Posterior cingulate gyrus (tissue), 11 donors: ENCODE measurements around the gene TRIO.

Experiments
- DNase-seq, 10 donors: peaks; one replicate each; pipeline versions ENCODE4 v3.0.0 to v3.0.0-alpha.2; 2020 to 2021; ENCODE audit warnings: mixed read lengths in 3 of 10
- intact Hi-C: fragments of 100-400 bp; cut with DNase I; formaldehyde crosslinking; loops from one replicate; pipeline ENCODE4 v1.15.1; 2023

TRIO gene

GRCh38 chr5:14161825-14162556, 18.8 kb downstream of the TRIO start:
- DNase-seq = no peak
- intact Hi-C loops = no loop called here

- intact Hi-C loops = no loop called here
Measured at GRCh38 chr5:14164164-14165163, 21.3 kb downstream of the TRIO start.

DNA sequence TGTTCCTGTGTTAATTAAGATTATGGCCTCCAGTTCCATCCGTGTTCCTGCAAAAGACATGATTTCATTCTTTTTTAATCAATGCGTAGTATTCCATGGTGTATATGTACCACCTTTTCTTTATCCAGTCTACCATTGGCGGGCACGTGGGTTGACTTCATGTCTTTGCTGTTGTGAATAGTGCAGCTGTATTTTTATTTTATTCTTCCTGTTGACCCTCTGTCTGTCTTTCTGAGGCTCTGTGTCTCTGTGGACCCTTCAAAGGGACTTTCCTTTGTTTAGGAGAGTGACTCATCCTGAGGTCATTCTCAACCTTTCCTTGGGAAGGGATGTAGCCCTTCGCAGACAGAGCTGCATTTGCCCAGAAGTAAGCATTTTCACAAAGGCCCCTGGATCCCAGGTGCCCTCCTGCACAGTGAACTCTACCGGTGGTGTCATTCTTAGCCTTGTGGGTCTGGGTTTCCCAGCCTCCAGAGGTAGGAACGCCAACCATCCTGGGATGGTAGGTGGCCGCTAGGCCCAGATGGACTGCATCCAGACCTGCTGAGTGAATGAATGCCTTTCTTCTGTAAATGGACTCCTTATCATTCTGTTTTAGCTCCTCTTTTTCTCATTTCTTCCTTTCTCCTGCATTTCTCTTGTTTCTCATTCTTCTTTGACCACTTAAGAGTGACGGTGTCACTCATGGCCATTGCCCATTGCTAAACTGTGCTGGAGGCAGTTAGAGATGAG, 22.4 kb downstream of the TRIO start:
- intact Hi-C loops = no loop called here
- DNase-seq = no peak

More at GRCh38 chr5:14164164-14165163, 21.3 kb downstream of the TRIO start:
- no peak for DNase-seq

GRCh38 chr5:14166437-14166836, 23.3 kb downstream of the TRIO start:
- no peak for DNase-seq
- intact Hi-C loops = no loop called here

- DNase-seq = no peak
- intact Hi-C loops = no loop called here
Measured at GRCh38 chr5:14167211-14167845, 24.2 kb downstream of the TRIO start.

DNA sequence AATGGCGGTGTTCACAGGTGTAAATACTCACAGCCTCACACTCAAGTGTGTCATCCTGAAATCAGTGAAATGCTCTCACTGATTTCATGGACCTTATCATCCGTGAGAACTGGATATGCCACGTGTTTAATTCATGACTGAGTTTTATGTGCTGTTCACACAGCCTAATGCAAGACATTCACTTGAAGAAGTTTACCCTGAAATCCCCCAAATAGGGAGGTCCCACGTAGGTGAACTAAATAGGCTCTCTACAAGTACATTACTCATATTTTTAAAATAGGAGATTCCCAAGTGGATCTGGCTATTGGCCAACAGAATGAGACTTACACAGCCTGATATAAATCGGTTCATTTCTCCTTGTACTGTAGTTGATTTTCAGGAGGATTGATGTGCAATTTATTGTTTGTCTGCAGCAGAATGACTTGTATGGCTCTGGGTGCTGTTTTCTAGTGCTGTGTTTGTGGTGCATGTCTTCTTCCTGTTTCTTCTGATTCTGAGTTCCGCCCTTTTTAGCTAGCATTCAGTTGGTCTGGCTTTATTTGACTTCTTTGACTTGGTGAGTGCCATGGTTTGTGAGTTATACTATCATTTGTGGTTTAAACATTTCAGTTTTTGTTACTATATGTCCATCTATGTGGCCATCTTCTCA, 25.1 kb downstream of the TRIO start:
- intact Hi-C loops = no loop called here

DNA sequence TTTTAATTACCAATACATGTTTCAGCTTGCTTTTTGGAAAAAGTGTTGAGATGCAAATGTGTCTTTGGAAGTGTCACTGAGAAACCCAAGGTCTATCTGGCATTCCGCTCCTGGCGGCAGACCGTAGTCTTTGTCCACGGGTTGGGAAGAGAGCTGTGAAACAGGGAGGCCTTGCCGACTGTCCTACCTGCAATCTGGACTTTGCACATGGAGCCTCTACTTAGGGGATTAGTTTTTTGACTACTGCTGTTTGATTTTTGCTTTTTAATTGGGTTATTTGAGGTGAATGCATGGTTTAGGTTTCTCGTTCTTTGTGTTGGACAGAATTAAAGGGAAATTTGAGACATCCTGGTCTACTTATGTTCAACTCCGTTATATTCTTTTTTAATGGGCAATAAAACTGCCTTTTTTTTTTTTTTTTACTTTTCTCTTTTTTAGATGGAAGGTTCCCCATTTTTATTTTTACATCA, 25.7 kb downstream of the TRIO start:
- intact Hi-C loops = no loop called here
- no peak for DNase-seq

More for the DNA sequence above, 25.1 kb downstream of the TRIO start:
- DNase-seq = no peak

DNA sequence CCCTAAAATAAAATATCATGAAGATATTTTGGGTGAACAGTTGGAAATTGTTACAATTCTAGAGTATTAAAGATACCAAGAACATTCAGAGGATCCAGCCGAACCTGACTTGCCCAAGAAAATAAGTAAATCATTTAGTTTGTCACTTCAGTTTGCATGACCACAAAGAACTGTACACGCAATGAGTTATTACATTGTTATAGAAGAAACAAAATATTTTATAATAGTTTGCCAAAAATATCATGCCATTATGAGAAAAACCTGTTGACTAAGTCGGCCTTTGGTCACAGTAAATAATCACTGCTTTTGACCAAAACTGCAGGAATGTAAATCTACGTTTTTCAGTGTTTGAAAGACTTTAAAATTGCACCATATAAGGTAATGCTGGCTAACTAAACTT, 27.9 kb downstream of the TRIO start:
- intact Hi-C loops = no loop called here
- DNase-seq = no peak

DNA sequence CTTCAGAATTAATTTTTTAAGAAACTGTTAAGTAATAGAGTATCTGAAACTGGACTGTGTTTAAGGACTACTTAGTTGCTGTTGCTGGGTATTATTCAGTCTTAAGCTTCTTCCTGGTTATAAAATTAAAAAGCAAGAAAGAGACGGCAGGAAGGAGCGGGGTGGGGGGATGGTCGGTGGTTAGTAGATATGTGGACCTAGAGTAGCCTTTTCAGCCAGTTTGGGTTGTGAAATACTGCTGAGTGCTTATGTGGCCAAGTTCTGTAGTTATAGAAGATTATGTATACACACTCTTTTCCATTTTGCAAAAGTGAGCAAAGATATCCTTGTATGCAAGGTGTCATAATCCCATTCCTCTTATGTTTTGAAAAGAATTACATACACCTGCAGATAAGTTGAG, 28.5 kb downstream of the TRIO start:
- DNase-seq = no peak
- intact Hi-C loops = no loop called here

GRCh38 chr5:14172149-14172795, 29.1 kb downstream of the TRIO start:
- intact Hi-C loops = no loop called here
- DNase-seq = no peak

DNA sequence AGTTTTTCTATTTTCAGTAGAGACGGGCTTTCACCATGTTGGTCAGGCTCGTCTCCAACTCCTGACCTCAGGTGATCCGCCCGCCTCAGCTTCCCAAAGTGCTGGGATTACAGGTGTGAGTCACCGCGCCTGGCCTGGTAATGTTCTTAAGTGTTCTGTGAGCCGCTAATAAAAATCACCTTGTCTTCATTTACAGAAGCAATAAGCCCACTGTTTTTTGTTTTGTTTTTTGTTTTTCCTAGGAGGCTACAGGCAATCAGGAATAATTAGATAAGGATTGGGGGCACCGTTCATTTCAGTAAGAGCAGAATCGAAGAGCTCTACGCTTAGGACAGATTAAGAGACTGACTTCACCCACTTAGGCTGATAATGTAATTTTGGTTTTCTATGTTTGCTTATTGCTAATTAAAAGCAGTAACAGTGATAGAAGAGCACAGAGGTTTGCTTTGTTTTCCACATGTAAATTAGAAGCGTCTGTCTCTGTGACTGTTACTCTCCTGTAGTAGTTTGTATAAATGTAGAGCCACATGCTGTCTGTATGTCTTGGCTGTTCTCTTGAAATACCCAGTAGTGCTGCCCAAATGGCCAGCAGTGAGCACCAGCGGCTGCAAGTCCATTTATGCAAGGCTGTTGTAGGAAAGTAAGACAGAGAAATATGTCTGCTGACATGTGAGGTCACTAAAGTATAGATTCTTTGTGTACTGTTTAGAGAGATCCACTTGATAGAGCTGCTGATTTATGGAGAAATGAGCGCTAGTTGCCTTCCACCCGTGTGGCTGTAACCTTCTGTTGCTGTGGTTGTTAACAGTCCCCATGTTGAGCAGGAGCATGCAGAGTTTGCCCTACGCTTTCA, 30.5 kb downstream of the TRIO start:
- intact Hi-C loops = no loop called here
- DNase-seq = no peak

DNA sequence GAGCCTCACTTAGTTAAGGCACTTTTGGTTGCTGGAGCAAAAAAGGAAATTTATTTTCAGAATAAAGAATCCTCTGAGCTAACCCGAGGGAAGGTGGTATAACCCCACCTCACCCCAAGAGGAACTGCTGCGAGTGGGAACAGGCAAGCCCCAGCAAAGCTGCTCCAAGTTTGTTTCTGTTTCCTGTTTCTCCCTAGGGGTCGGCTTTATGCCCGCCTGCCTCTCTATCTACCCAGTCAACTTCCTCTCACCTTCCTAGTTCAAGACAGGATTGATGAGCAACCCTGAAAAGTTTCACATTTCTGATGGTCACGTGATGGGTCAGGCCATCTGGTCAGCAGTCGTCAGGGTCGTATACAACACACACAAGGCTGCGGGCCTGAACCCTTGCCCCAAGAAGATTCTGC, 31.1 kb downstream of the TRIO start:
- DNase-seq = peak in 1 of 10 donors; percentile 38
- intact Hi-C loops = no loop called here

DNA sequence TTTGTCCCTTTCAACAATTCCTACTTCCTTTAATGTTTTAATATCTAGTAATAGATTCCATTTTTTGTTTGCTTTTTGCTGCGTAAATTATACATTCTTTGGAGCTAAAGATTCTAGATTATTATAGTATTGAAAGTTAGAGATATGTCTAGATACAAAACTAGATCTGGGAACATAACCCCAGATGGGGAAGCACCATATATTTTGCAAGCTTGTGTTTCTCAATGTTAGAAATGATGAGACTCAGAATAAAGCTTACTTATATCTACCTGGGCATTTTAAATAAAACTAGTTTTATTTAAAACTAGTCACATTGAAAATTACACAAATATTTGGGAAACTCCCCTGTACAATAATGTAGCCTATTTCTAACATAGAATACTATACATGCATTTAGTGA, 32.2 kb downstream of the TRIO start:
- no peak for DNase-seq
- intact Hi-C loops = no loop called here

- DNase-seq = peak in 1 of 10 donors; percentile 28
- intact Hi-C loops = no loop called here
Measured at GRCh38 chr5:14176888-14177287, 33.7 kb downstream of the TRIO start.

DNA sequence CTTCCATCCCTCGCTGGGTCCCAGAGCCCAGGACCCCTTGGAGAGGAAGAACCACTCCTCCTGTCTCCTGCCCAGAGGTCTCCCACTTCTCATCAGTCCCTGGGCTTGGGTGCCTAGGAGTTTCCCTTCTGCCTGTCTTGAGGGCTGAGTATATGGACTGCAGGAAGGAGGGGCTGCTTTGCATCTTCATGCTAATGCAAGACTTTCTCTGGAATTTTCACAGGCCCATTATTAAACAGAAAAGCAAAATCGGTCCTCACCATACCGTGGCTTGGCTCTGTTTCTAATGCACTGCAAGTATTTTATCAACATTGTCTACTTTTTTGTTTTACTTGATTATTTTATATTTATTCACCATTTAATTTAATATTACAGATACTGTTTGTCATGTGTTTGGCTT, 34.5 kb downstream of the TRIO start:
- intact Hi-C loops = no loop called here
- DNase-seq = peak in 1 of 10 donors; percentile 41

DNA sequence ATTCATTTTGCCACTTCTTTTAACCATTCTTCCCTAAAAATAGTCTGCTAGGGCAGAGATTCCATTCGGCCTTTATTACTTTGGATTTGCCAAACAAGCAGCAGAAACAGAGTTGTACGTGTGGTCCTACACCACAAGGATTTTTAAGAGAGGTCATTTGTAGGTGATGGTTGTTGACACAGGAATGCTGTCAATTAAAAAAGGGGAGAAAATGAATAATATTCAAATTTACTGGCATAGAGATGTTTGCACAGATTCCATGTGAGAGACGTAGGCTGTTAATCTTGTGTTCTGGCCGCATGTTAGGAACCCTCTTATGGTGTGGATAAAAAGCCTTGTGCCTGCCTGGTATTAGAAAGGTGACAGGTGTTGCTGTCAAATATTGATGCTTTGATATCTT, 34.9 kb downstream of the TRIO start:
- intact Hi-C loops = no loop called here

GRCh38 chr5:14178671-14179211, 35.6 kb downstream of the TRIO start:
- DNase-seq = no peak
- intact Hi-C loops = no loop called here

More for the DNA sequence above, 34.9 kb downstream of the TRIO start:
- no peak for DNase-seq

GRCh38 chr5:14179446-14179845, 36.3 kb downstream of the TRIO start:
- no peak for DNase-seq
- intact Hi-C loops = no loop called here
